Measurements from ENCODE around the gene NSD2. TPM values are rescaled to one million over a fixed set of nuclear protein-coding genes. Genes with fewer than 3 reads are reported as not detected.
A peak's percentile ranks its signal among the peaks of the same experiment; 100 is the strongest.

NSD2 gene
- total and polyA plus RNA-seq, 9 of the 15 experiments (the other 6 are each of a cell fraction or from before 2014, with no cell fraction given) = 6.4 to 126 (median 58.8) TPM

GRCh38 chr4:2008921-2009650 is 137.9 kb downstream of the NSD2 start, which contains the start of gene NELFA (continued):
- peak in 1 of 3 experiments; percentile 84; a peak in 2 of 6 replicates for TF ChIP-seq ZBTB11 (CRISPR knock-in tag; IDR thresholded peaks at IDR 0.05)
- TF ChIP-seq NCOA1 (IDR thresholded peaks at IDR 0.05; ENCODE audit: low read depth) = no peak
- TF ChIP-seq SNRNP70 (optimal IDR thresholded peaks at IDR 0.05; ENCODE audit: low read depth, low read length) = no peak
- peak; percentile 76 for TF ChIP-seq C11orf30 (IDR thresholded peaks at IDR 0.05; ENCODE audit: low read depth)
- TF ChIP-seq GABPA (tag; conservative IDR thresholded peaks at IDR 0.05; ENCODE audit: low read depth) = peak; percentile 71
- no peak for TF ChIP-seq HMBOX1 (IDR thresholded peaks at IDR 0.05)
- peak; percentile 4; the same call in 1 of the 2 replicates for TF ChIP-seq NFIC (IDR thresholded peaks at IDR 0.05)
- TF ChIP-seq CBFA2T2 (conservative IDR thresholded peaks at IDR 0.05) = no peak
- TF ChIP-seq NR2F6 (CRISPR knock-in tag; IDR thresholded peaks at IDR 0.05) = no peak
- TF ChIP-seq PRMT5 (CRISPR knock-in tag; IDR thresholded peaks at IDR 0.05) = no peak; the same call in 1 of the 2 replicates
- TF ChIP-seq ZNF561 (CRISPR knock-in tag; conservative IDR thresholded peaks at IDR 0.05) = no peak
- no peak for TF ChIP-seq YBX1 (IDR thresholded peaks at IDR 0.05)
- no peak for TF ChIP-seq PURB (CRISPR knock-in tag; IDR thresholded peaks at IDR 0.05; ENCODE audit: low read depth)
- TF ChIP-seq PYGO2 (tag; IDR thresholded peaks at IDR 0.05) = no peak
- TF ChIP-seq ZNF75A (CRISPR knock-in tag; IDR thresholded peaks at IDR 0.05) = no peak; the same call in 1 of the 2 replicates
- TF ChIP-seq PKNOX1 (IDR thresholded peaks at IDR 0.05) = no peak
- TF ChIP-seq SNAPC5 (CRISPR knock-in tag; IDR thresholded peaks at IDR 0.05) = no peak
- TF ChIP-seq RHOXF2B (CRISPR knock-in tag; conservative IDR thresholded peaks at IDR 0.05) = no peak

Measured in K562 (cell line).